Endothelial cell of umbilical vein (primary cell): ENCODE data around the gene PTGIR. TPM values are rescaled to one million over a fixed set of nuclear protein-coding genes. Genes with fewer than 3 reads are reported as not detected.

Source experiments
- BruUV-seq: library from RNA; stranded (reverse); fragments of 400-500 nt; replicated peaks from 2 replicates; lab custom pipeline; 2021; lab: Mats Ljungman, UMichigan
- CTCF ChIA-PET: fragments of 300-600, 350-600 bp; sonication (Branson Sonifier 250); formaldehyde crosslinking; loops from one replicate; lab custom pipeline; 2021; ENCODE audit warnings: antibody characterized with exemption, inconsistent platforms; lab: Charles Lee
- POLR2A ChIA-PET: fragments of 300-600, 350-600 bp; sonication (Branson Sonifier 250); formaldehyde crosslinking; loops from one replicate; lab custom pipeline; 2021; ENCODE audit warnings: antibody characterized with exemption, inconsistent platforms; lab: Charles Lee
- DNase-seq: peaks from one replicate; pipeline ENCODE4 v3.0.0-alpha.2; 2011; ENCODE audit warnings: low read depth, low spot score
- FAIRE-seq: peaks from 2 replicates; lab custom pipeline; 2011; peaks lifted over from hg19 to GRCh38; lab: Jason Lieb, UNC
- H2AFZ ChIP-seq: 2 replicates; pipeline ENCODE4 v1.6.0; 2012; ENCODE audit warnings: low read depth, low read length, control low read depth, inconsistent platforms
- H3K27ac ChIP-seq: 2 replicates; pipeline ENCODE4 v1.5.1; 2011; ENCODE audit warnings: low read depth, mild to moderate bottlenecking, control low read depth, low read length, moderate library complexity; ENCODE audit not compliant: insufficient read depth
- H3K27me3 ChIP-seq, 2 experiments: 2 replicates each; pipeline versions ENCODE4 v1.6.0 to v1.6.1; 2011; ENCODE audit warnings: low read length in 2 of 2, mixed read lengths in 1 of 2; ENCODE audit not compliant: control insufficient read depth in 2 of 2, insufficient read depth in 2 of 2
- H3K36me3 ChIP-seq, 2 experiments: 2 replicates in 1 of 2; 3 replicates in 1 of 2; pipeline ENCODE4 v1.5.1; 2011; ENCODE audit warnings: low read length in 2 of 2, mild to moderate bottlenecking in 1 of 2, moderate library complexity in 1 of 2; ENCODE audit not compliant: control insufficient read depth in 2 of 2, insufficient read depth in 2 of 2; ENCODE audit errors: extremely low read depth in 1 of 2
- H3K4me1 ChIP-seq: 3 replicates; pipeline ENCODE4 v1.5.1; 2011; ENCODE audit warnings: mild to moderate bottlenecking, low read length; ENCODE audit not compliant: control insufficient read depth, insufficient read depth; ENCODE audit errors: extremely low read depth
- H3K4me2 ChIP-seq: 2 replicates; pipeline ENCODE4 v1.6.1; 2011; ENCODE audit warnings: low read length, control low read depth, mixed read lengths; ENCODE audit not compliant: insufficient read depth
- H3K4me3 ChIP-seq, 3 experiments: fragments of 200-600 bp in 1 of 3; sonication (generic), shearing (Covaris generic) in 1 of 3; replicated peaks in 1 of 3; 2 replicates each; pipeline ENCODE4 v1.5.1; 2011 to 2016; ENCODE audit warnings: control low read depth in 3 of 3, low read length in 3 of 3, mild to moderate bottlenecking in 2 of 3, inconsistent platforms in 1 of 3, low read depth in 1 of 3, moderate library complexity in 1 of 3; ENCODE audit not compliant: insufficient read depth in 1 of 3
- H3K79me2 ChIP-seq: 2 replicates; pipeline ENCODE4 v1.6.0; 2012; ENCODE audit warnings: low read length, inconsistent platforms; ENCODE audit not compliant: control insufficient read depth, insufficient read depth
- H3K9ac ChIP-seq: replicated peaks from 2 replicates; pipeline ENCODE3; 2011; ENCODE audit warnings: low read length, control low read depth; ENCODE audit not compliant: insufficient read depth; ENCODE audit errors: extremely low read depth
- H3K9me1 ChIP-seq: replicated peaks from 3 replicates; pipeline ENCODE4 v1.6.0; 2011; ENCODE audit warnings: mild to moderate bottlenecking, low read length; ENCODE audit not compliant: control insufficient read depth, insufficient read depth; ENCODE audit errors: extremely low read depth
- H3K9me3 ChIP-seq: replicated peaks from 2 replicates; pipeline ENCODE4 v1.5.1; 2012; ENCODE audit warnings: low read length, inconsistent platforms; ENCODE audit not compliant: control insufficient read depth, insufficient read depth
- H4K20me1 ChIP-seq: replicated peaks from 2 replicates; pipeline ENCODE3; 2011; ENCODE audit warnings: mild to moderate bottlenecking, low read length; ENCODE audit not compliant: control insufficient read depth, insufficient read depth; ENCODE audit errors: extremely low read depth
- CTCF ChIP-seq, 2 donors: IDR thresholded peaks; 1 replicate in 1 of 2; 2 replicates in 1 of 2; pipeline ENCODE4 v1.5.1; 2011; ENCODE audit warnings: low read length in 2 of 2, mild to moderate bottlenecking in 2 of 2, moderate library complexity in 2 of 2, control low read depth in 1 of 2, inconsistent platforms in 1 of 2, low read depth in 1 of 2; ENCODE audit not compliant: insufficient read depth in 1 of 2; ENCODE audit errors: extremely low read depth in 1 of 2
- EZH2 ChIP-seq: IDR thresholded peaks from 2 replicates; pipeline ENCODE4 v1.6.1; 2012; ENCODE audit warnings: borderline replicate concordance, low read depth, mild to moderate bottlenecking, moderate library complexity, low read length, inconsistent platforms; ENCODE audit not compliant: severe bottlenecking
- FOS ChIP-seq: IDR thresholded peaks from 2 replicates; pipeline ENCODE4 v1.6.1; 2011; ENCODE audit warnings: mild to moderate bottlenecking, low read length, moderate library complexity, borderline replicate concordance; ENCODE audit not compliant: insufficient read depth
- GATA2 ChIP-seq: IDR thresholded peaks from 2 replicates; pipeline ENCODE4 v1.7.0; 2011; ENCODE audit warnings: low read depth, mild to moderate bottlenecking, moderate library complexity, mixed read lengths, low read length; ENCODE audit not compliant: insufficient read length, insufficient read depth
- JUN ChIP-seq: IDR thresholded peaks from 2 replicates; pipeline ENCODE4 v1.6.1; 2011; ENCODE audit warnings: borderline replicate concordance, low read depth; ENCODE audit not compliant: insufficient read length, insufficient read depth
- MAX ChIP-seq: IDR thresholded peaks from 2 replicates; pipeline ENCODE4 v1.6.1; 2011; ENCODE audit not compliant: insufficient read depth, insufficient read length
- MYC ChIP-seq: IDR thresholded peaks from one replicate; pipeline ENCODE4 v1.6.1; 2011; ENCODE audit warnings: mild to moderate bottlenecking, low read depth, low read length
- POLR2A ChIP-seq: IDR thresholded peaks from 2 replicates; pipeline ENCODE4 v1.6.1; 2012; ENCODE audit warnings: low read depth, mild to moderate bottlenecking, control low read depth, low read length
- POLR2AphosphoS5 ChIP-seq: IDR thresholded peaks from 2 replicates; pipeline ENCODE4 v1.6.1; 2012; ENCODE audit warnings: low read depth, mild to moderate bottlenecking, control low read depth, low read length, moderate library complexity; ENCODE audit not compliant: insufficient read depth
- dilution Hi-C: fragments of 300-500 bp; cut with MboI; formaldehyde crosslinking; loops from one replicate; pipeline ENCODE4 v1.15.0; 2019; ENCODE audit warnings: low sequenced_read_pairs; ENCODE audit not compliant: extremely low pct_ligation_motif_present
- intact Hi-C: fragments of 100-400 bp; cut with micrococcal nuclease; formaldehyde crosslinking; loops from one replicate; pipeline ENCODE4 v1.10.0; 2022
- polyA plus RNA-seq, 4 experiments: library from polyadenylated mRNA; depleted of rRNA in 3 of 4; stranded (reverse) in 3 of 4; unstranded in 1 of 4; fragments of >200 nt; gene quantifications; 2 replicates each; pipeline versions ENCODE4 v1.2.1 to v1.2.3, GENCODE V29; 2011 to 2012; ENCODE audit warnings: missing spikeins in 1 of 4
- total RNA-seq: library from RNA; stranded (reverse); gene quantifications from 2 replicates; pipeline ENCODE4 v1.2.3, GENCODE V29; 2021

Gene PTGIR
- total and polyA plus RNA-seq, 2 donors (not counting 3 experiments of a cell fraction or from before 2014, with no cell fraction given), result 0.55 to 2.7 TPM

GRCh38 chr19:46648060-46648960 is 23.4 kb upstream of the PTGIR start:
- Histone ChIP-seq H3K36me3 (no peaks in the 10 kb centered on the region), H4K20me1 (no peaks in the 10 kb centered on the region), H3K79me2 (no peaks in the 10 kb centered on the region), H3K4me1 (no peaks in the 10 kb centered on the region), H3K27me3 (peaks cover 26 to 40% of the 10 kb centered on the region in 2 experiments), H3K4me3 (no peak overlapping the region), H3K9ac (no peak overlapping the region), H3K9me3 (no peaks in the 10 kb centered on the region), H2AFZ (no peak overlapping the region), H3K4me2 (no peak overlapping the region), H3K9me1 (no peaks in the 10 kb centered on the region), H3K27ac (no peak overlapping the region)
- CTCF ChIA-PET, result interaction anchor here (0.8 kb wide), 1 partner anchor 13 kb away, joined by 4 read pairs; the partner anchor contains the start of gene DACT3
- no TSS peak for BruUV-seq
- no peak for DNase-seq
- dilution Hi-C loops, result no loop called here
- no peak for FAIRE-seq
- intact Hi-C loops, result no loop called here
- POLR2A ChIA-PET, result no interaction called here
- TF ChIP-seq FOS, result no peak
- TF ChIP-seq GATA2, result no peak
- TF ChIP-seq MAX, result no peak
- no peak for TF ChIP-seq JUN
- TF ChIP-seq MYC, result no peak
- TF ChIP-seq POLR2A, result no peak
- no peak for TF ChIP-seq POLR2AphosphoS5
- TF ChIP-seq CTCF (IDR thresholded peaks at IDR 0.05; ENCODE audit: extremely low read depth in 1 of 2, insufficient read depth in 1 of 2, low read depth in 1 of 2, low read length in 2 of 2), result no peak
- TF ChIP-seq EZH2, result no peak
